HG02973 (cell line): ENCODE data around the gene LGALS1.
"Not testable (repeated sequence)": the region's sequence is repeated elsewhere in the genome, so short reads cannot be mapped to it uniquely, and the experiment has no call there.

Source experiments
- ATAC-seq: cut with Tn5 transposase; IDR thresholded peaks from one replicate; pipeline ENCODE4 v1.9.1; 2021; ENCODE audit warnings: moderate library complexity; ENCODE audit not compliant: unreplicated experiment

Gene LGALS1

DNA sequence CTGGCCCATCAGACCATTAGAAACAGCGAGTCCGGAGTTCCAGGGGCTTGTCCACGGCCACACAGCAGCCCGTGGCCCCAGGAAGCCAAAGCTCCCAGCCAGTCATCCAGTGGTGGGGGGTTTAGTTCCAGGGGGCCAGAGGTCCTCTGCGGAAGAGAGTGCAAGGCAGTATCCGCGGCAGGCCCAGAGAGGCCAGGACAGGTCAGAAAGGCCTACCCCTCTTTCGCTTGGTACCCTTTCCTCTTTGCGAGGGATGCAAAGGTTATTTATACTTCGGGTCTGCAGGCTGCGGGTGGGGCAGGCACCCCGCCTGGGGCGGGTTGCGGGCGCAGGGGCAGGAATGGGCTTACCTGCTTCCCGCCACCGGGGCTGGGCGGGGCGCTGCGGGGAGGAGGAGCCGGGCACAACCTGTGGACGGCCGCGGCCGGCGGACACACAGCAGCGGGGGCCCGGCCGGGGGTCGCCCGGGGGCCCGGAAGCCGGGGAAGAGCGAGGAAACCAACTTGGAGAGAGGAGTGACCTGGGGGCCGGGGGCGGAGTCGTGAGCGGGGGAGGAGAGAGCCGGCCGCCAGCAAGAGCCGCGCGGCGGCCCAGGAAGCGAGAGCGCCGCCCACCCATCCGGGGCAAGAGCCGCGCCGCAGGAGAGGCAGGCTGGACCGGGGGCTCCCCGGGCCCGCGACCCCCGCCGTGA, 36.2 kb upstream of the LGALS1 start, which contains the start of gene SH3BP1:
TSS of gene SH3BP1 (plus strand) at position 600 of the 691 bp plus-strand sequence. CDS start 119 bp downstream, outside the sequence.
- no peak for ATAC-seq

DNA sequence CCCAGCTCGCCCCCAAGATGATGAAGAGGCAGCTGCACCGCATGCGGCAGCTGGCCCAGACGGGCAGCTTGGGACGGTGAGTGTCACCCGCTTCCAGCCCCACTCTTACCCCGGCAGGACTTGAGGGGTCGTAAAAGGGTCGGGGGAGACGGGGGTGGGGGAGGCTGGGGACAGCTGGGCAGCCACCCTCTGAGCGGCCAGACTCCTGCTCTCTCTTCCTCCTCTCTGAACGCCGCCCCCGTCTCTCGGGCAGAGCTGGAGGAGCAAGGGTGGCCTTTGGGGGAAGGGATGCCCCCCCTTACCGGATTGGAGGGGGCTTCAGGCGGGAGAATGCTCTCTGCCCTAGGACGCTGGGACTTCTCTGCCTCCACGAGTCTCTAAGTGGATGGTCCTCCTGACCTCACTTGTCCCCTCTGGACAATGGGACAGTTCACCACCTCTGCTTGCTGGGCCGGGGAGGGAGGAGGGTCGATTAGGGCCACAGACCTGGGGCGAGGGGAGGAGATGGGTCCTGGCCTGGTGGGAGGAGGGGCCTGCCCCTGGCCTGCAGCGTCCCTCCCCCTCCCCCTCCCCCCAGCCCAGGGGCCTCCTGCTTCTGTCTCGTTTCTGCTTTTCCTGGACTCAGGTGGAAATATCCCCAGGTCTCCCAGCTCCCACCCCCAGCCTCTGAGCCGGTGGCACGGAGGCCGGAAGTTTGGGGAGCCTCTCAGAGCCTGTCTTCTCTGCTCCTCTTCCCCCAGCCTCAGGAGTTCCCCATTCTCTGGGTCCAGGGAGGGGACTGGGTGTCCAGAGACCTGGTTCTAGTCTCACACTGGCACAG, 35.5 kb upstream of the LGALS1 start:
- ATAC-seq = no peak

DNA sequence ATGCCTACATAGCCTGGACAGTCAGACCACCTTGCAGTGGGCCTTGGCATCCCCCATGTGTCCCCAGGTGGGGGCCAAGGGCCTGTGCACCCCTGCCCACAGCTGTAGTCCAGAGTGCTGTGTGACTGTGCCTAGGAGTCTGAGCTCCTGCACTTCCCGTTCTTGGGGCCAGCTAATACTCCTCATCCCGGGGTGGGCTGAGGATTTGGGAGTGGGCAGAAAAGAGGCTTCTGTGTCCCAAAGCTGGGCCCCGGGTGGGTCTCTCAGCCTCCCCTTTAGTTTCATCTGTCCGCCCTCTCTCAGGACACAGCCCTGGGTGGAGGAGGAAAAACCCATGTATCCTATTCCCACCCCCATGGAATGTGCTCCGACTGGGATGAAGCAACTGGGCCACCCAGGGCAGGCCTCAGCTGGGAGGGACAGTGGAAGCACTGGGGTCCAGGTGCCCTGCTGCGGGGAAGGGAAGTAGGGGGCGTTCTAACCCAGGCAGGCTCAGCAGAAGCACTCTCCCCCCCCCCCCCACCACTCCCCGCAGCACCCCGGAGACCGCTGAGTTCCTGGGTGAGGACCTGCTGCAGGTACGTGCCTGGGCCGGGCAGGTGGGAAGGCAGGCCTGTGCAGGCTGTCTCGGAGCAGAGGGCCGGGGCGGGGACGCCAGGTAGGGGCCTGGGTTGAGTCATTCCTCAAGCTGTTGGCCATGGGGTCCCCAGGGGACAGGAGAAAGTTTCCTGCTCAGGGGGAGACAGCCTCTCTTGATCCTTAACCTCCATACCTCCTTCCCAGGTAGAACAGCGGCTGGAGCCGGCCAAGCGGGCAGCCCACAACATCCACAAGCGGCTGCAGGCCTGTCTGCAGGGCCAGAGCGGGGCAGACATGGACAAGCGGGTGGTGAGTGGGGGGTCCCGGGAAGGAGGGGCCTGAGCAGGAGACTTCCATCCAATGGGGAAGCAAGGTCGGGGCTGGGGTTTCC, 34.6 kb upstream of the LGALS1 start:
- no peak for ATAC-seq

DNA sequence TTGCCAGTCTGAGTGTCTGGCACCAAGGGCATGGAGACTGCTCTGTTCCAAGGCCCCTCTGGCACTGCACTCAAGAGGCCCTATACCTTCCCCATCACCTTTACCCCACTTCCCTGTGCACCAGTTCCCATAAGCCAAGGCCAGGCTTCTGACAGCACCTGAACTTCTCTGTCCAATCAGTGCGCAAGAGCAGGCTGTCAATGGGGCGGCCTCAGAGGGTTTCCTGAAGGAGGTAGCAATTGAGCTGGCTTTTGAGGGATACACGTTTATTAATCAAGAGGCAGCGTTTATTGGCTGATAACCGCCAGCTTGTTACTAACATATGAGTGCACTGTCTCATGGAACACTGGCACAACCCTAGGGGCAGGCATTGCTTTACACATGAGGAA, 33.9 kb upstream of the LGALS1 start:
- no peak for ATAC-seq

DNA sequence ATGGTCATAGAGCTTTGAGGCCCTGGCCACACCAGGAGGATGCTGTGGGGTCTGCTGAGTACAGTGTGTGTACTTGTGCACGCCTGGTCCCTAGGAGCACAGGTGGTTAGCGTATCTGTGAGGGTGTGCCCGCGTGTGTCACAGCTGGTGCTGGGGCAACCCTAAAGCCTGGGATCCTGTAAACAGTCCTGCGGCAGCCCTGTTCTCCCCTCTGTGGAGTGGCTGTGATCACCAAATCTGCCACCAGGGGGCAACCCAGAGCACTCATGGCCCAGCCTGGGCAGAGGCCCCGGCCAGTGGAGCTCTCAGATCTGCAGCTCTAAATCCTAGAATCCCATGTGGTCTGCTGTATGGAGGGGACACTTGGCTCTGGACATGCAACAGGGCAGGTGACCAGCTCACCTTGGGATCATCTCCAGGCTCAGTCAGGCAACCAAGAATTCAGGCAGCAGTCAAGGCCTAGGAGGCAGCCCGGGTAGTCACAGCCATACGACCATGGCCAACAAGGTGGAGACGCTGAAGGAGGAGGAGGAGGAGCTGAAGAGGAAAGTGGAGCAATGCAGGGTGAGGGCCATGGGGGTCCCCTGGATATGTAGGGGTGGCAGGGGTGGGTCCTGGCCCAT, 32.1 kb upstream of the LGALS1 start:
- no peak for ATAC-seq

DNA sequence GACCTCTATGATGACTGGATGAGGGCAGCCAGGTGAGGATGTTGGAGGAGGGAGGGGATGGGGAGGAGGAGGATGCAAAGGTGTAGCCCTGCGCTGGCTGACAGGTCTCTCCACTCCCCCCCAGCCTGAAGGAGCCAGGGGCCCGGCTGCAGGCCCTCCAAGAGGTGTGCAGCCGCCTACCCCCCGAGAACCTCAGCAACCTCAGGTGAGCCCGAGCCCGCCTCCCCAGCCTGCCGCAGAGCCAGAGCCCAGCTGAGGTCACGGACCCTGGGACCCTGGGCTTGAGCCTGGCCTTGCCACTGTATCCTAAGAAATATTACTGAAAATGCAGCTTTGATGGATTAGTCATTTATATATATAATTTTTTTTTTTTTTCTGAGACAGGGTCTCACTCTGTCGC, 28.1 kb upstream of the LGALS1 start:
- ATAC-seq = no peak

DNA sequence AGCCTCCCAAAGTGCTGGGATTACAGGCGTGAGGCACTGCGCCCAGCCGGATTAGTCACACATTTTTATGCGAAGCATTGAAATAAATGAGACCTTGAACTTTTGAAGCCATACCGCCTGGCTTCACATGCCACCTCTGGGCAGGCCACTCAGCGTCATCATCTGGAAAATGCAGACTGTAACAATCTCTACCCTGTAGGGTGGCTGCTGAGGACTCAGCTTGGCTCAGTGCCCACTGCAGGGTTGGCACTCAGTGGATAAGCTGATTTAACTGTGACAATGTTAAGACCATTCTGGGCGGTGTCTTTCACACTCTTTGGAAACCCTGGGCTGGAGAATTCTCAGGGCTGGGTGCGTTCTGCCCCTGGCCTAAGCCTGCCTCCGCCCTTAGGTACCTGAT, 27.5 kb upstream of the LGALS1 start:
- ATAC-seq = no peak

DNA sequence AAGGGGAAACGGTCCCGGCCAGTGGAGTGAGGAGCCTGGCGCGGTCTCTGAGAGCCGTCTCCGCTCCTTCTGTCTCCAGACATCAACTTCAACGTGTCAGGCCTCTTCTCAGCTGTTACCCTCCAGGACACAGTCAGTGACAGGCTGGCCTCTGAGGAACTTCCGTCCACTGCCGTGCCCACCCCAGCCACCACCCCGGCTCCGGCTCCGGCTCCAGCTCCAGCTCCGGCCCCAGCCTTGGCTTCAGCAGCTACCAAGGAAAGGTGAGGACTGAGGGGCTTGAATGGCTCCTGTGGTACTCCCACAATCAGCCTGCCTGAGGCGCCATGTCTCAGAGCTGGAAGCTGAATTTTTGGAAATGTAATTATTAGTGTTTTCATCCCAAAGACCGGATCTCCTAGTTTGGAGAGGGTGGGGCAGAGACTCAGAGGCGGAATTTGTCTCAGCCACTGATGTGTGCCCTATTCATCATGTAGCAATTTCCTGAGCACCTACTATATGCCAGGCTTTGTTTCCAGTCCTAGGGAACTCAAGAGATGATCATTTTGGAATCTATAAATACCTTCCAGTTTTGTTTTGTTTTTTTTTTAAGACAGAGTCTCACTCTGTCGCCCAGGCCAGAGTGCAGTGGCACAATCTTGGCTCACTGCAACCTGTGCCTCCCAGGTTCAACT, 24.8 kb upstream of the LGALS1 start:
- no peak for ATAC-seq

DNA sequence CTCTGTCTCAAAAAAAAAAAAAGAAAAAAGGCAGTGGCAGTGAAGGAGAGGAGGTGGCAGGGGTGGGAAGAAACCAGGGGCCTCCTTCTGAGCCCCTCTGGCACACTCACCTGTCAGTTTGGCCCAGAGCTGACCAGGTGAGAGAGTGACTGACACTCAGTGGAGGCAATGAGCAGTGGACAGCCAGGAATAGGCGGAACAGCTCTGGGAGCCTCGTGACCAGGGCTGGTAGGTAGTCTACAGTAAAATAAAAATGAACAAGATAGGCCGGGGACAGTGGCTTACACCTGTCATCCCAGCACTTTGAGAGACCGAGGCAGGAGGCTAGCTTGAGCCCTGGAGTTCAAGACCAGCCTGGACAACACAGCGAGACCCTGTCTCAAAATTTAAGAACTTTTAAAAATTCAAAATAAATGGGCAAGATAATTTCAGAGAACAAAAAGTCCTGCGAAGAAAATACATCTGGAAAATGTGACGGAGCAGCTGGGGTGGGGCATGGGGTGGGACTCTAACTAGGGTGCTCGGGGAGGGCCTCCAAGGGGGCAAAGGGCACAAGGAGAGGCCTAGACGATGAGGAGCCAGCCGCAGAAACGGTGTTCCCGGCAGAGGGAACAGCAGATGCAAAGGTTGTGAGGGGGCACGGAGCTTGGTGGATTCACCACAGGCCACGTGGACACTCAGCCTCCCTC, 20.7 kb upstream of the LGALS1 start:
- no peak for ATAC-seq

DNA sequence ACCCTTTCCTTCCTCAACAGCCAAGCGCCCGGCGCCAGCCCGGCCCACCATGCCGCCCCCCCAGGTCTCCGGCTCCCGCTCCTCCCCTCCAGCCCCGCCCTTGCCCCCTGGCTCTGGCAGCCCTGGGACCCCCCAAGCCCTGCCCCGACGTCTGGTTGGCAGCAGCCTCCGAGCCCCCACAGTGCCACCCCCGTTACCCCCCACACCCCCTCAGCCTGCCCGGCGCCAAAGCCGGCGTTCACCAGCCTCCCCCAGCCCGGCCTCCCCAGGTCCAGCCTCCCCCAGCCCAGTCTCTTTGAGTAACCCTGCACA, 20.2 kb upstream of the LGALS1 start:
- no peak for ATAC-seq

DNA sequence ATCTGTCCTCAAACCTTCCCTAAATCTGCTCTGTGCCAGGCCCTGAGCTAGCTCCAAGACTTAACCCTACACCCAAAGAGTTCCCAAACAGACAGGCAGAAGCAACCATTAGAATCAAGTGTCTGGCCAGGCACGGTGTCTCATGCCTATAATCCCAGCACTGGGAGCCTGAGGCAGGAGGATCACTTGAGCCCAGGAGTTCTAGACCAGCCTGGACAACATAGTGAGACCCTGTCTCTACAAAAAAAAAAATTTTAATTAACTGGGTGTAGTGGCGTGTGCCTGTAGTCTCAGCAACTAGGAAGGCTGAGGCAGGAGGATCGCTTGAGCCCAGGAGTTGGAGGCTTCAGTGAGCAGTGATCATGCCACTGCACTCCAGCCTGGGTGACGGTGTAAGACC, 18.9 kb upstream of the LGALS1 start:
- ATAC-seq = not testable (repeated sequence)

DNA sequence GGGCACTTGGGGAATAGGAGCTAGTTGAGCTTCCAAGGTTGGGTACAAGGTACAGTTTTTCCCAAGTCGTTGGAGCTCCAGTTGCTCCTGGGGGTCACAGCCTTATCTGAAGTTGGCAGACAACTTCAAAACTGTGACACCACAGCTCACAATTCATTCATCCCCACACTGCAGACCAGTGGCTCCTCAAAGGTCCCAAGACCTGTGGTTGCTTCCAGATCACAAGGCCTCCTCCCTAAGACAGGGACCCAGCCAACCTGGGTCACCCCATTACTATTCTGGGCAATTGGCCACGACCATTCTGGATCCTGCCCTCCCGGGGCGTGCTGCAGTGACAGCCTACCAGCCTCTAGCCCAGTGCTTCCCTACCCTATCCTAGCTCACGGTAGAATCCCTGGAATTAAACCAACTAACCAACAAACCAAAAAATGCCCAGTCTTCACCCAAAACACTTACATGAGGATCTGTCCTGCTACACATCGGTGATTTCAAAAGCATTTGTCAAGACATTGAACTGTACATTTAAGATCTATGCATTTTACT, 17.8 kb upstream of the LGALS1 start:
- ATAC-seq = no peak

DNA sequence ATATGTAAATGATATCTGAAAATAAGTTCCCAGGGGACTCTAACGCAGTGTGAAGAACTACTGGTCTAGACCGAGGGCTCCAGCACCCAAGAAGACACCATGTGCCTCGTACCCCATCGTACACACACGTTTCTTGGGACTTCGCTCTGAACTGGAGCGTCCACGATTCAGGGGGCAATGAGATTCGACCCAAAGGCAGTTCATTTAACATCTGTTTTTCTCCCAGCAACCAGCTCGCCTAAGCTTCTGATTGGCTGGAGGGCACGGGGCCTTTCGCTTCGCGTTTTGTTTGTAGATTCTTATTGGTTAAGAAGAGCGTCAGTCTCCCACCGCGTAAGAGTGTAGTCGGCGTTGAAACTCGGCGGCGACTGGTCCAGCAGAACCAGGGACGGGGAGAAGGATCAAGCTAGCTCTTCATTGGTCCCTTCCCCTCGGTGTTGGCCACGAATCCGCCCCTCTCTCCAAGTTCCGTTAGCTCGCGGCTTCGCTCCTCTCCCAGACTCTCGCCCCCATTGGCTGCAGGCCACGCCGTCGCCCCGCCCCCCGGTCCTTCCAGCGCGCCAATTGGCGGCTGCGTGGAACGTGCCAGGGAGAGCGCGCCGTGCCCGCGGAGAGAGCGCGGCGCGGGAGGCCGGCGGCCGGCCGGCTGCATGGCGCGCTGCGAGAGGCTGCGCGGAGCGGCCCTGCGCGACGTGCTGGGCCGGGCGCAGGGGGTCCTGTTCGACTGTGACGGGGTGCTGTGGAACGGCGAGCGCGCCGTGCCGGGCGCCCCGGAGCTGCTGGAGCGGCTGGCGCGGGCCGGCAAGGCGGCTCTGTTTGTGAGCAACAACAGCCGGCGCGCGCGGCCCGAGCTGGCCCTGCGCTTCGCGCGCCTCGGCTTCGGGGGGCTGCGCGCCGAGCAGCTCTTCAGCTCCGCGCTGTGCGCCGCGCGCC, 17.0 kb upstream of the LGALS1 start, which contains the start of gene PDXP:
TSS of gene PDXP (plus strand) at position 591 of the 933 bp plus-strand sequence. CDS start at position 651, 60 bp downstream.
- peak; percentile 81 for ATAC-seq

DNA sequence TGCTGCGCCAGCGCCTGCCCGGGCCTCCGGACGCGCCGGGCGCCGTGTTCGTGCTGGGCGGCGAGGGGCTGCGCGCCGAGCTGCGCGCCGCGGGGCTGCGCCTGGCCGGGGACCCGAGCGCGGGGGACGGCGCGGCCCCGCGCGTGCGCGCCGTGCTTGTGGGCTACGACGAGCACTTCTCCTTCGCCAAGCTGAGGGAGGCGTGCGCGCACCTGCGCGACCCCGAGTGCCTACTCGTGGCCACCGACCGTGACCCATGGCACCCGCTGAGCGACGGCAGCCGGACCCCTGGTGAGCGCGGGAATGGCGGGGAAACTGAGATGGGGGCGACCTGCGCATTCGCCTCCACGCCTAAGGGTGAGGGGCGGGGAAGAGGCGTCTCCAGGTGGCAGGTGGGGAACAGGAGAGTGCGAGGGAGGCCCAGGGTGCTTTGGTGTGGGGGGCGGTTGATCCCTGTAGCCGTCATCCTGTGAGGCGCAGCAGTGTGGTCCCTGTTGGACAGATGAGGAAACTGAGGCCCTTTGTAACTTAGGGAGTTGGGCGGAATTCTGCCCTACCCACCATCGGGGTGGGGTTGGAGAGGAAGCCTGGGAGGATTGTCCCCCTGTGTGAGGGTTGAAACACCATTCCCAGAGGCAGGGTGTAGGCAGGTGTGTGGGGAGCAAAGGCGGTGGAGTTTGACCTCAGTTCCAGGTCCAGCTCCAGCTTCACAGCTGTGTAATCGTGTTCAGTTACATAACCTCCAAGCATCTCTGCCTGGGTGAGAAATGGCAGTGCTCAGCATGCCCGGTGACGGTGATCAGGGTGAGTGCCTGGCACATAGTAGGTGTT, 16.2 kb upstream of the LGALS1 start:
- peak; percentile 10 for ATAC-seq

DNA sequence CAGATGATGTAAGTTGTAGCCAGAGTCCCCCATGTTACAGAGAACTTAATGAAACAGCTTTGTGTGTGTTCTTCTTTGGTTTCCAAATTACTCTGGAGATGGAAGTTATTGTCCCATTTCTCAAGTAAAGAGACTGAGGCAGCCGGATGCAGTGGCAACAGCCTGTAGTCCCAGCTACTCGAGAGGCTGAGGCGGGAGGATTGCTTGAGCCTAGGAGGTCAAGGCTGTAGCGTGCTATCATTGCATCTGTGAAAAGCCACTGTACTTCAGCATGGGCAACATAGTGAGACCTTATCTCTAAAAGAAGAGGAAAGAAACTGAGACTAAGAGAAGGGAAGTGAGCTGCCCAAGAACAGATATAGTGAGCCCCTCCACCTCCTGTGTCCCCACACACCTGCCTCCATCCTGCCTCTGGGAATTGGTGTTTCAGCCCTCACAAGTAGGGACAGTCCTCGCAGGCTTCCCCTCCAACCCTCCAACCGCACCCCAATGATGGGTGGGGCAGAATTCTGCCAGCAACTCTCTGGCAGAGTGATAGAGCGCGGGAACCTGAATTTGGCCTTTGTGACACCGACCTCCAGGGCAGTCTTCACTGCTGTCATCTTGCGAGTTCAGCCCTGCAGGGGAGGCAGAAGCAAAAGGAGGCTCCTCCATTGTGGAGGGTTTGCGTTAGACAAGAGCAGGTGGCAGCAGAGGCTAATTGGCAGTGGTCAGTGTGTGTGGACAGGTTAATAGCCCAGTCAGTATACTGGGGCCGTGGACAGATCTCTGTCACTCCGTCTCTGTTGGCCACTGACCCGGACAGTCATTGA, 15.3 kb upstream of the LGALS1 start:
- ATAC-seq = no peak

DNA sequence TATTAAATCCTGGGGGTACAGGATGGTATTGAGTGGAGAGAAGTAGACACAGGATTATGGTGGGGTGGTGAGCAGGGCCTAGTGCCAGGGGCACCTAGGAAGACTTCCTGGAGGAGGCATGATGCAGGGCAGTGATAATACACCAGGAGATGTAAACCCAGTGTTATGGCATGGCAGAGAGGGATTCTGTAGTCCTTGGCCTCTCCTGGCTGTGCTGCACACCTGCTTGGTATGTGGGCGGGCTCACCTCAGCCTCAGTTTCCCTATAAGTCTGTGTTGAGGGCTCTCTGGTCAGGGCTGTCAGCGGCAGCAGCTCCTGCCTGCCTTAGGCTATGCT, 14.8 kb upstream of the LGALS1 start:
- ATAC-seq = no peak
